Activated CD4-positive, alpha-beta memory T cell treated with anti-CD3 and anti-CD28 coated beads for 36 hours (primary cell): ENCODE data around the gene ASTN2. TPM values are rescaled to one million over a fixed set of nuclear protein-coding genes. Genes with fewer than 3 reads are reported as not detected.

Source experiments
- CTCF ChIA-PET: fragments of 350-600 bp; sonication (Branson Sonifier 250); formaldehyde crosslinking; loops from one replicate; lab custom pipeline; 2021; ENCODE audit warnings: antibody characterized with exemption, inconsistent platforms; lab: Charles Lee
- POLR2A ChIA-PET: fragments of 350-600 bp; sonication (Branson Sonifier 250); formaldehyde crosslinking; loops from one replicate; lab custom pipeline; 2021; ENCODE audit warnings: antibody characterized with exemption; lab: Charles Lee
- DNase-seq: peaks from one replicate; pipeline ENCODE4 v3.0.0-alpha.2; 2020
- H3K27ac Mint-ChIP-seq: one replicate; pipeline ENCODE4 v1.8.0; 2021; ENCODE audit warnings: mixed read lengths
- H3K27me3 Mint-ChIP-seq: one replicate; pipeline ENCODE4 v1.8.0; 2021; ENCODE audit warnings: mixed read lengths
- H3K36me3 Mint-ChIP-seq: one replicate; pipeline ENCODE4 v1.8.0; 2021; ENCODE audit warnings: mixed read lengths
- H3K4me1 Mint-ChIP-seq: one replicate; pipeline ENCODE4 v1.8.0; 2021; ENCODE audit warnings: low read depth, mixed read lengths
- H3K4me3 Mint-ChIP-seq: one replicate; pipeline ENCODE4 v1.8.0; 2021; ENCODE audit warnings: mild to moderate bottlenecking, mixed read lengths
- H3K9me3 Mint-ChIP-seq: one replicate; pipeline ENCODE4 v1.8.0; 2021; ENCODE audit warnings: mixed read lengths
- intact Hi-C: fragments of 100-400 bp; cut with micrococcal nuclease; formaldehyde crosslinking; loops from one replicate; pipeline ENCODE4 v1.15.1; 2023
- total RNA-seq, 2 experiments: library from RNA; stranded (reverse); gene quantifications; one replicate each; pipeline ENCODE4 v1.2.3, GENCODE V29; 2021

The ASTN2 gene
- total RNA-seq, 2 experiments from 2014 or later, result 3.3 to 3.4 TPM

GRCh38 chr9:116685166-116685565 is 729.7 kb downstream of the ASTN2 start:
- H3K9me3 Mint-ChIP-seq, result peaks cover 15% of the 10 kb centered on the region
- DNase-seq, result no peak
- ChIA-PET POLR2A (no interaction called here), CTCF (interaction anchor here (0.7 kb wide), 1 partner anchor 13 kb away, joined by 3 read pairs; no protein-coding TSS in a partner anchor)
- no peaks in the 10 kb centered on the region for H3K27me3 Mint-ChIP-seq
- H3K27ac Mint-ChIP-seq, result no peak overlapping the region
- H3K4me3 Mint-ChIP-seq, result no peak overlapping the region
- H3K36me3 Mint-ChIP-seq, result peaks cover 4% of the 10 kb centered on the region
- peaks cover 36% of the 10 kb centered on the region for H3K4me1 Mint-ChIP-seq
- intact Hi-C loops, result no loop called here

DNA sequence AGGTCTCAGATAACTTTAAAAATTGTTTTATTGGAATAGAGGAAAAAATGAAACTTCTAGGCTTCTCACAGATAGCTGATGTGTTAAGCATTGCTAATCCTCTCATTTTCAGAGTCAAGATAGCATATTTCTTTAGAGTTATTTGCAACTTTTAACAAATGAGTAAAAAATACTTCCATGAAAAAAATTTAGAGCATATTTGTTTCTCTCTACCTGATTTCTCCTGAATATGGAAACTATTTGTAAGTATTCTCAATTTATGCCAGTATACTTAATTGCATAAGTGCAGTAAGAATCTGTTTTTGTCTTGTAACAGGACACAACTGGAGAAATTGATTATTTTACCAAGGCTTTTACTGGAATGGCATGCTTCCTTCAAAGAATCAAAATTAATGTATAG is 731.3 kb downstream of the ASTN2 start:
- H3K4me3 Mint-ChIP-seq, result no peak overlapping the region
- ChIA-PET POLR2A (no interaction called here), CTCF (no interaction called here)
- H3K36me3 Mint-ChIP-seq, result peaks cover 4% of the 10 kb centered on the region
- H3K27ac Mint-ChIP-seq, result no peak overlapping the region
- no peaks in the 10 kb centered on the region for H3K27me3 Mint-ChIP-seq
- no peak for DNase-seq
- H3K9me3 Mint-ChIP-seq, result peaks cover 15% of the 10 kb centered on the region
- peaks cover 21% of the 10 kb centered on the region for H3K4me1 Mint-ChIP-seq
- intact Hi-C loops, result no loop called here

DNA sequence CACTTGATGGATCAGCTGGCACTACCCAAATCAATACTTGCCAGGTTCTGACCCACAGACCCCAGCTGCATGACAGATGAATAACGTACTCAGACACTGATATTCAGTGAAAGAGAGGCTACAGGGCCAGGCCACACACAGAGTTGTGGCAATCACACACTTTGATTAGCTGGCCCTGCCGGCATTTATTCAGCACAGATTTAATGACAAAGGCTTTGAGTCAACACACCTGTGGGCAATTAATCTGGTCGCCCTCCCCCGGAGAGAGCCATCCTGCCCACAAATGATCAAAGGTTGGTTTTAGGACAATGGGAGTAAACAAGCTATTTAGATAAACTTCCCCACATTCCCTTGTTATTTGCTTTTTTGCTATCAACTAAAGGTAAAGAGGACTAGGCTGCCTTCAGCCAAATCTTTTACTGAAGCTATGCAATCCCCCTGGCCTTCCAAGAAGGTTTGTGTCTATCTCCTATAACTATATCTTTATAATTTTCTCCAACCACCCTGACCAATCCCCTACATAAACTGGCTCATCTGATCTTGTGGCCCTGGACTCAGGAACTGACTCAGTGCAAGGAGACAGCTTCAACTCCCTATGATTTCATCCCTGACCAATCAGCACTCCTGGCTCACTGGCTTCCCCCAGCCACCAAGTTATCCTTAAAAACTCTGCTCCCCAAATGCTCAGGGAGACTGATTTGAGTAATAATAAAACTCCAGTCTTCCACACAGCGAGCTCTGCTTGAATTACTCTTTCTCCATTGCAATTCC is 740.5 kb downstream of the ASTN2 start:
- ChIA-PET CTCF (no interaction called here), POLR2A (no interaction called here)
- no peaks in the 10 kb centered on the region for H3K27me3 Mint-ChIP-seq
- DNase-seq, result no peak
- H3K9me3 Mint-ChIP-seq, result peaks cover 20% of the 10 kb centered on the region
- intact Hi-C loops, result no loop called here
- H3K36me3 Mint-ChIP-seq, result peaks cover 19% of the 10 kb centered on the region
- no peaks in the 10 kb centered on the region for H3K4me1 Mint-ChIP-seq
- H3K27ac Mint-ChIP-seq, result no peak overlapping the region
- no peak overlapping the region for H3K4me3 Mint-ChIP-seq

GRCh38 chr9:116673375-116673774 is 741.5 kb downstream of the ASTN2 start:
- POLR2A ChIA-PET, result no interaction called here
- CTCF ChIA-PET, result no interaction called here
- intact Hi-C loops, result no loop called here
- no peak for DNase-seq
- H3K27ac Mint-ChIP-seq, result no peak overlapping the region
- H3K9me3 Mint-ChIP-seq, result peaks cover 20% of the 10 kb centered on the region
- H3K36me3 Mint-ChIP-seq, result peaks cover 19% of the 10 kb centered on the region
- no peaks in the 10 kb centered on the region for H3K27me3 Mint-ChIP-seq
- no peaks in the 10 kb centered on the region for H3K4me1 Mint-ChIP-seq
- no peak overlapping the region for H3K4me3 Mint-ChIP-seq

GRCh38 chr9:116671605-116672004 is 743.3 kb downstream of the ASTN2 start:
- Mint-ChIP-seq H3K4me1 (no peaks in the 10 kb centered on the region), H3K4me3 (no peak overlapping the region), H3K9me3 (peaks cover 20% of the 10 kb centered on the region), H3K27ac (no peak overlapping the region), H3K36me3 (peaks cover 19% of the 10 kb centered on the region), H3K27me3 (no peaks in the 10 kb centered on the region)
- DNase-seq, result no peak
- intact Hi-C loops, result no loop called here
- ChIA-PET CTCF (no interaction called here), POLR2A (no interaction called here)

- POLR2A ChIA-PET, result no interaction called here
- H3K36me3 Mint-ChIP-seq, result peaks cover 11% of the 10 kb centered on the region
These were observed 745.7 kb downstream of the ASTN2 start for GRCh38 chr9:116668970-116669695.

DNA sequence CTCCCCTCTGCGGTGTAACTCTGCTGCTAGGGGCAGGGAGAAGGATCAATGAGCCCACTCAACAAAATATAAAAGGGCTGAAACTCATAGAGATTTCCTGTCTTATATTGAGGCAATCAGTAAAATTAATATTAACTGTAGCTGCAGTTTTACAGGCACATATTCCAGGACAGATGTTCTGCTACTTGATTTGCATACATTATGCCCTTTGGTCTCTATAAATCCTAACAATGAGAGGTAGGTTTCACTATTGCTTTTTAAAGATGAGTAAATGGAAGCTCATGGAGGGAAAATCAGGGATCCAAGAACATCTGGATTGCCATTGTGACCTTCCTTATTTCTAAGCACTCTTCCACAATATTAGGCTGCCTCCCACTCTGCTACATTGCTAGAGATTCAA is 751.3 kb downstream of the ASTN2 start:
- Mint-ChIP-seq H3K27ac (no peak overlapping the region), H3K9me3 (no peaks in the 10 kb centered on the region), H3K4me3 (no peak overlapping the region), H3K27me3 (no peaks in the 10 kb centered on the region), H3K36me3 (no peaks in the 10 kb centered on the region), H3K4me1 (no peaks in the 10 kb centered on the region)
- ChIA-PET POLR2A (no interaction called here), CTCF (no interaction called here)
- no peak for DNase-seq
- intact Hi-C loops, result no loop called here

More at GRCh38 chr9:116668970-116669695, 745.7 kb downstream of the ASTN2 start:
- no peak for DNase-seq
- Mint-ChIP-seq H3K4me1 (no peaks in the 10 kb centered on the region), H3K27ac (no peak overlapping the region), H3K9me3 (peaks cover 14% of the 10 kb centered on the region), H3K4me3 (no peak overlapping the region), H3K27me3 (no peaks in the 10 kb centered on the region)
- intact Hi-C loops, result no loop called here
- CTCF ChIA-PET, result no interaction called here

GRCh38 chr9:116662646-116663310 is 752.1 kb downstream of the ASTN2 start:
- Mint-ChIP-seq H3K27ac (no peak overlapping the region), H3K27me3 (no peaks in the 10 kb centered on the region), H3K36me3 (no peaks in the 10 kb centered on the region), H3K9me3 (no peaks in the 10 kb centered on the region), H3K4me3 (no peak overlapping the region), H3K4me1 (no peaks in the 10 kb centered on the region)
- CTCF ChIA-PET, result interaction anchor here (1.4 to 2.2 kb wide), 3 partner anchors 23 to 1069 kb away, joined by 3 to 7 read pairs (median 5); no protein-coding TSS in a partner anchor
- intact Hi-C loops, result no loop called here
- no peak for DNase-seq
- POLR2A ChIA-PET, result no interaction called here

DNA sequence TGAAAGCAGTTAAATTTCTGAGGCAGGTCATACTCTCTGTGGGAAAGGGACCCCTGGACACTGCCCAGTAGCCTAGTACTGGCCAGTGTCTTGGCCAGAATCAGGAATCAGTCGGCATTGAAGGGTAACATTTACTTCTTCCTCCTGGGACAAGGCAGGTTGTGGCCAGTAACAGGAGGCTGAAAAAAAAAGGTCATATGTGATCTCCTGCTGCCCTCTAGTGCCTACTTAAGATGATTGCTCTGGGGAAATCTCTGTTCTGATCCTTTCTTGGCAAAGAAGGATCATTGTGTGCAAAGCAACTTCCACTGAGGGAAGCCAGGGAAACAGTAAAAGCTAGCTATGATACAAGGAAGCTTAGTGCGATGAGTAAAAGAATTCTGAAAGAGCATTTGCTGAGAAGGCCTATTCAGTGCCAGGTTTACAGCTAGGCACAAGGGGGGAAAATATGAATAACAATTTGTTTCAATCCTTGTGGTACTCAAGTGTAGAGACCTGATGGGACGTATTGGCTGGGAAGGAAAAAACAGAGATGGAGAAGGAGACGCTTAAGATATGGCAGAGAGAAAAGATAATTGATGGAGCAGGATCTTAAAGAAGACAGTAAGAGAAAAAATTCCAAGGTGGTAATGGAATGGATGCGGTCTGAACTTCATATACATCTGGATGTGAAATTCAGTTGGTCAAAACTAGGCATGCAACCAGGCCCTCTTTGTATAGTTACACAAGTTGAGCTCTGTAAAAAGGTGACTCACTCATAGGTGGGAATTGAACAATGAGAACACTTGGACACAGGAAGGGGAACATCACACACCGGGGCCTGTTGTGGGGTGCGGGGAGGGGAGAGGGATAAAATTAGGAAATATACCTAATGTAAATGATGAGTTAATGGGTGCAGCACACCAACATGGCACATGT is 753.6 kb downstream of the ASTN2 start:
- no peak for DNase-seq
- Mint-ChIP-seq H3K9me3 (no peaks in the 10 kb centered on the region), H3K27ac (no peak overlapping the region), H3K4me1 (no peaks in the 10 kb centered on the region), H3K36me3 (no peaks in the 10 kb centered on the region), H3K27me3 (no peaks in the 10 kb centered on the region), H3K4me3 (no peak overlapping the region)
- intact Hi-C loops, result loop anchor here (1.0 kb wide), 2 partner anchors 72 to 1068 kb away; no protein-coding TSS in a partner anchor
- POLR2A ChIA-PET, result no interaction called here
- CTCF ChIA-PET, result interaction anchor here (0.8 to 2.2 kb wide), 4 partner anchors 15 to 1067 kb away, joined by 3 to 7 read pairs (median 4); no protein-coding TSS in a partner anchor

DNA sequence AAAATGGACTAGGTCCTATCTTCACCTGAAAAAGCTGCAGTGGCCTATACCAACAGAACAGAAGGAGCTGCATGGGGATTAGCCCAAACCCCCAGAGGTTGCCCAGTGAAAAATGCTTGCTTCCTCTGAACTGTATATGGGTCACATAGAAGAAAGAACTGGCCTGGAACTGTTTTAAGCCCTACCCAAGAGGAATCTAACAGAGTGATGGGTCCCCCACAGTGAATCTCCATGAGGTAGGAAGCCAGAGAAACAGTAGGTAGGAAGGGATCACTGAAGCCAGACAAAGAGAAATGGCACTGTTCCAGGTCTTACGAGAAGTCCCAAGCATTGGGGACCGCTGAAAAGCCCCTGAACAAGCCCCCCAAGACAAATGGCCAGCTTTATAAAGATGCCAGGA is 756.6 kb downstream of the ASTN2 start:
- ChIA-PET CTCF (interaction anchor here (0.6 kb wide), 1 partner anchor 67 kb away, joined by 3 read pairs; no protein-coding TSS in a partner anchor), POLR2A (no interaction called here)
- H3K4me1 Mint-ChIP-seq, result no peaks in the 10 kb centered on the region
- no peaks in the 10 kb centered on the region for H3K27me3 Mint-ChIP-seq
- intact Hi-C loops, result no loop called here
- H3K9me3 Mint-ChIP-seq, result no peaks in the 10 kb centered on the region
- H3K27ac Mint-ChIP-seq, result no peak overlapping the region
- no peak for DNase-seq
- H3K36me3 Mint-ChIP-seq, result no peaks in the 10 kb centered on the region
- H3K4me3 Mint-ChIP-seq, result no peak overlapping the region

GRCh38 chr9:116656977-116657376 is 757.9 kb downstream of the ASTN2 start:
- Mint-ChIP-seq H3K4me1 (no peaks in the 10 kb centered on the region), H3K27ac (no peak overlapping the region), H3K9me3 (no peaks in the 10 kb centered on the region), H3K36me3 (no peaks in the 10 kb centered on the region), H3K4me3 (no peak overlapping the region), H3K27me3 (no peaks in the 10 kb centered on the region)
- ChIA-PET POLR2A (no interaction called here), CTCF (no interaction called here)
- DNase-seq, result no peak
- intact Hi-C loops, result no loop called here
